Vagina (tissue), 2 donors: Measurements from ENCODE around the gene TCF4.

Experiments
- POLR2A ChIP-seq, 2 donors: fragments of 450-650 bp; IDR thresholded peaks; one replicate each; pipeline ENCODE4 v1.6.1; 2017; ENCODE audit warnings: antibody characterized with exemption in 2 of 2, mild to moderate bottlenecking in 2 of 2, moderate library complexity in 2 of 2
- TF ChIP-seq, protein P1 (sequence below), 3 experiments: fragments of 450-650 bp in 2 of 3; fragments of 200-600 bp in 1 of 3; sonication (generic) in 1 of 3; IDR thresholded peaks; one replicate each; pipeline ENCODE4 v1.5.1; 2017 to 2019; ENCODE audit warnings: antibody characterized with exemption in 3 of 3, mild to moderate bottlenecking in 2 of 3, moderate library complexity in 2 of 3

DNA sequence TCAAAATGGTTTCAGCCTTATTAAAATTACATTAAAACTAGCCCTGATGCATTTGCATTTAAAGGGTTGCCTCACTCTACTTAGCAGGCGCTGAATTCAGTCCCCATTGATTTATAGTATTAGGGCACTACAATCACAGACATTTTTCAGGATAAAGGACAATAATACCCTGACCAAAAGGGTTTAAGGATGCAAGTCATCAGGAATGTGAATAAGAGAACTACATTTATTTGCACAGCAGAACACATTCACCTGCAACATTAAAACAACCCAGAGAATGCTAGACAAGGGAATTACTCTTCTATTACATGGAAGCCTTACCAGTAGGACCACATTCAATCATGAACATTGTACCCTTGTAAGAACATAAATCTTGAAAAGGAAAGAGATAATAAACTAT lies 93.6 kb downstream of the TCF4 start:
- no peak for TF ChIP-seq POLR2A (IDR thresholded peaks at IDR 0.05)
- TF ChIP-seq, protein P1, sequence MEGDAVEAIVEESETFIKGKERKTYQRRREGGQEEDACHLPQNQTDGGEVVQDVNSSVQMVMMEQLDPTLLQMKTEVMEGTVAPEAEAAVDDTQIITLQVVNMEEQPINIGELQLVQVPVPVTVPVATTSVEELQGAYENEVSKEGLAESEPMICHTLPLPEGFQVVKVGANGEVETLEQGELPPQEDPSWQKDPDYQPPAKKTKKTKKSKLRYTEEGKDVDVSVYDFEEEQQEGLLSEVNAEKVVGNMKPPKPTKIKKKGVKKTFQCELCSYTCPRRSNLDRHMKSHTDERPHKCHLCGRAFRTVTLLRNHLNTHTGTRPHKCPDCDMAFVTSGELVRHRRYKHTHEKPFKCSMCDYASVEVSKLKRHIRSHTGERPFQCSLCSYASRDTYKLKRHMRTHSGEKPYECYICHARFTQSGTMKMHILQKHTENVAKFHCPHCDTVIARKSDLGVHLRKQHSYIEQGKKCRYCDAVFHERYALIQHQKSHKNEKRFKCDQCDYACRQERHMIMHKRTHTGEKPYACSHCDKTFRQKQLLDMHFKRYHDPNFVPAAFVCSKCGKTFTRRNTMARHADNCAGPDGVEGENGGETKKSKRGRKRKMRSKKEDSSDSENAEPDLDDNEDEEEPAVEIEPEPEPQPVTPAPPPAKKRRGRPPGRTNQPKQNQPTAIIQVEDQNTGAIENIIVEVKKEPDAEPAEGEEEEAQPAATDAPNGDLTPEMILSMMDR (IDR thresholded peaks at IDR 0.05), result no peak
